Trophoblast cell (in vitro differentiated cells and primary cell): Measurements from ENCODE around the gene NBPF11.

Experiments used
- DNase-seq, 2 donors: peaks; one replicate each; pipeline ENCODE4 v3.0.0-alpha.2; 2016
- H2AFZ ChIP-seq: 2 replicates; pipeline ENCODE4 v1.6.1; 2013; ENCODE audit warnings: low read length, moderate library complexity, mild to moderate bottlenecking; ENCODE audit not compliant: insufficient read depth, poor library complexity
- H2AK5ac ChIP-seq: 2 replicates; pipeline ENCODE4 v1.6.1; 2013; ENCODE audit warnings: mild to moderate bottlenecking, low read length
- H2BK120ac ChIP-seq: 2 replicates; pipeline ENCODE4 v1.6.1; 2013; ENCODE audit warnings: low read length, mild to moderate bottlenecking, moderate library complexity; ENCODE audit not compliant: insufficient read depth, poor library complexity
- H2BK12ac ChIP-seq: 2 replicates; pipeline ENCODE4 v1.6.1; 2013; ENCODE audit warnings: mild to moderate bottlenecking, low read length, moderate library complexity
- H2BK5ac ChIP-seq: 2 replicates; pipeline ENCODE4 v1.6.1; 2013; ENCODE audit warnings: low read length, low read depth, moderate library complexity, mild to moderate bottlenecking; ENCODE audit not compliant: poor library complexity
- H3K14ac ChIP-seq: 2 replicates; pipeline ENCODE4 v1.6.1; 2013; ENCODE audit warnings: mild to moderate bottlenecking, low read length
- H3K18ac ChIP-seq: 2 replicates; pipeline ENCODE4 v1.6.1; 2013; ENCODE audit warnings: mild to moderate bottlenecking, low read length
- H3K23ac ChIP-seq: 2 replicates; pipeline ENCODE4 v1.6.1; 2013; ENCODE audit warnings: low read length
- H3K27ac ChIP-seq: 2 replicates; pipeline ENCODE4 v1.5.1; 2013; ENCODE audit warnings: low read depth, mild to moderate bottlenecking, inconsistent platforms, low read length, moderate library complexity
- H3K27me3 ChIP-seq: 2 replicates; pipeline ENCODE4 v1.6.1; 2013; ENCODE audit warnings: inconsistent platforms, mild to moderate bottlenecking, low read length, moderate library complexity; ENCODE audit not compliant: insufficient read depth
- H3K36me3 ChIP-seq, 2 experiments: 1 replicate in 1 of 2; 2 replicates in 1 of 2; pipeline ENCODE4 v1.6.1; 2013; ENCODE audit warnings: low read length in 2 of 2, mild to moderate bottlenecking in 2 of 2, moderate library complexity in 1 of 2; ENCODE audit not compliant: insufficient read depth in 2 of 2, control insufficient read depth in 1 of 2
- H3K4ac ChIP-seq: 2 replicates; pipeline ENCODE4 v1.6.1; 2013; ENCODE audit warnings: low read depth, mild to moderate bottlenecking, low read length, moderate library complexity
- H3K4me1 ChIP-seq, 2 experiments: 1 replicate in 1 of 2; 2 replicates in 1 of 2; pipeline ENCODE4 v1.6.1; 2013; ENCODE audit warnings: low read length in 2 of 2, mild to moderate bottlenecking in 2 of 2, moderate library complexity in 1 of 2; ENCODE audit not compliant: insufficient read depth in 2 of 2, control insufficient read depth in 1 of 2
- H3K4me2 ChIP-seq: 2 replicates; pipeline ENCODE4 v1.6.1; 2013; ENCODE audit warnings: inconsistent platforms, mild to moderate bottlenecking, low read length, moderate library complexity
- H3K4me3 ChIP-seq: 2 replicates; pipeline ENCODE4 v1.5.1; 2013; ENCODE audit warnings: mild to moderate bottlenecking, low read depth, low read length, inconsistent platforms
- H3K79me1 ChIP-seq: one replicate; pipeline ENCODE4 v1.6.1; 2013; ENCODE audit warnings: low read length
- H3K79me2 ChIP-seq: 2 replicates; pipeline ENCODE4 v1.6.1; 2013; ENCODE audit warnings: low read length, mild to moderate bottlenecking; ENCODE audit not compliant: control insufficient read depth, insufficient read depth, poor library complexity
- H3K9ac ChIP-seq: 2 replicates; pipeline ENCODE4 v1.6.1; 2013; ENCODE audit warnings: mild to moderate bottlenecking, low read length
- H3K9me3 ChIP-seq: 2 replicates; pipeline ENCODE4 v1.6.1; 2013; ENCODE audit warnings: low read depth, mild to moderate bottlenecking, control low read depth, inconsistent platforms, low read length; ENCODE audit not compliant: insufficient read depth
- H4K12ac ChIP-seq: 2 replicates; pipeline ENCODE4 v1.6.1; 2013; ENCODE audit warnings: low read depth, mild to moderate bottlenecking, low read length, moderate library complexity
- H4K8ac ChIP-seq: 2 replicates; pipeline ENCODE4 v1.6.1; 2013; ENCODE audit warnings: low read depth, mild to moderate bottlenecking, low read length, moderate library complexity
- H4K91ac ChIP-seq: one replicate; pipeline ENCODE4 v1.6.1; 2013; ENCODE audit warnings: low read depth, mild to moderate bottlenecking, low read length, moderate library complexity
- WGBS: extraction: QIAGEN DNeasy Blood & Tissue Kit; methylation state at CpG from one replicate; pipeline ENCODE4 v1.1.7; 2013; ENCODE audit warnings: missing lambda C conversion rate; ENCODE audit not compliant: insufficient read length, insufficient coverage; ENCODE audit errors: extremely low coverage; 5-methylcytosine and 5-hydroxymethylcytosine counted together

Gene NBPF11

DNA sequence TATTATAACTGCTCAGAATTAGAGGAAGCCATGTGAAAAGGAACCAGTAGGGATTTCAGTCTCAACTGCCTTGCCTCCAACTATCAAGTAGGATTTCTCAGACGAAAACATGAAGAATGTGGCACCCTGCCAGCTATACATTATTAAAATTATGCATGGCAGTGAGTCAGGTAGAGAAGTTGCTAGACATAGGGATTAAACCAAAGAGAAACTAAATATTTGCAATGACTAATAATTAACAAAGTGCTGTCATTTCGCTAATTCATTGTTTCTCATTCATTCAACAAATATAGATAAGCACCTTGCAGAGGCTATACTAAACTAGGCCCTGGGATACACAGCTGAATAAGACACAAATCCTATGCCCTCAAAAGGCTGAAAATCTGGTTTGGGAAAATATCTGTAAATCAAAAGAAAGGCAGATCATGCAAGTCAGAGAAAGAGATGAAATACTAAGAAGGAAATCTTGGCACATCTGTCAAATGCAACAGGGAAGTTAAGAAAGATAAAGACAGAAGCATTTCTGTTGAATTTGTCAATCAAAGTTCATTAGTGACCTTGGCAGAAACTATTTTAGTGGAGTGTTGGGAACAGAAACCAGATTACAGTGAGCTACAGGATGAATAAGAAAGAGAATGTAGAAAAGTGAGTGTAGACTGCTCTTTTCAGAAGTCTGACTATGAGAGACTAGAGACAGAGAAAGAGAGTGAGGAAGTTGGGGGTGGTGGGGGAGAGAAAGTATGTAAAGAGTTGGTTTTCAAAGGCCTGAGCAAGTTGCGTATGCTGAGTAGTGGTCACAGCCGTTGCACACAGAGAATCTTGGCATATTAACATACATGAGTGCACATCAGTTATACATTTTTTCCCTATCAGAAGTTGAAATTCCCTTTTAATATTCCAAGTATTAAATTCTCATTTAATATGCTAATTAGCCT lies 14.7 kb upstream of the NBPF11 start:
- no peaks in the 10 kb centered on the region for H3K4me1 ChIP-seq
- no peak overlapping the region for H3K27ac ChIP-seq
- no peak overlapping the region for H3K14ac ChIP-seq
- no peak overlapping the region for H4K8ac ChIP-seq
- no peak overlapping the region for H2BK12ac ChIP-seq
- H2BK120ac ChIP-seq = no peak overlapping the region
- H4K91ac ChIP-seq = no peak overlapping the region
- no peak overlapping the region for H2BK5ac ChIP-seq
- WGBS = no CpG with 5 or more reads among the region's 4 CpGs
- H3K36me3 ChIP-seq = no peaks in the 10 kb centered on the region
- no peaks in the 10 kb centered on the region for H3K79me1 ChIP-seq
- no peak overlapping the region for H3K9ac ChIP-seq
- H3K23ac ChIP-seq = no peak overlapping the region
- no peak for DNase-seq
- no peak overlapping the region for H2AK5ac ChIP-seq
- H4K12ac ChIP-seq = no peak overlapping the region
- H3K4me3 ChIP-seq = no peak overlapping the region
- H3K18ac ChIP-seq = no peak overlapping the region
- no peaks in the 10 kb centered on the region for H3K79me2 ChIP-seq
- H2AFZ ChIP-seq = no peak overlapping the region
- H3K4ac ChIP-seq = no peak overlapping the region
- no peak overlapping the region for H3K4me2 ChIP-seq
- no peaks in the 10 kb centered on the region for H3K27me3 ChIP-seq
- H3K9me3 ChIP-seq = no peaks in the 10 kb centered on the region

DNA sequence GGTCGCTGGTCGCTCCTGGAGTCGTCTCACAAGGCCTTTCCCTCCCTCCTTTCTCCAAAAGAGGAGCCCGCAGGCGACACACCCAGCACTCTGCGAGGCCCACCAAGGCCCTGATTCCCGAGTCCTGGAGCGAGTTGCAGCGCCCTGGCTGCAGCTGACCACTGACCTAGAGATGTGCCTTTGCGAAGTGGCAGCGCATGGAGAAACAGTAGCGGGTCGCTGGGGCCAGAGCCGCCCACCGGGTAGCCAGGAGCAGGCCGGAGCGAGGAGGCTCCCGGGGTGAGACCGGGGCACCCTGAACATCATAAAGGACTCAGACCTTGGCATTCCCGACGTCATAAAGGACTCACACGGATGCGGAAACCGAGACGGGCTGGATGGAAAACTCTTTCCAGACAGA lies 10.3 kb upstream of the NBPF11 start:
- H4K91ac ChIP-seq = no peak overlapping the region

DNA sequence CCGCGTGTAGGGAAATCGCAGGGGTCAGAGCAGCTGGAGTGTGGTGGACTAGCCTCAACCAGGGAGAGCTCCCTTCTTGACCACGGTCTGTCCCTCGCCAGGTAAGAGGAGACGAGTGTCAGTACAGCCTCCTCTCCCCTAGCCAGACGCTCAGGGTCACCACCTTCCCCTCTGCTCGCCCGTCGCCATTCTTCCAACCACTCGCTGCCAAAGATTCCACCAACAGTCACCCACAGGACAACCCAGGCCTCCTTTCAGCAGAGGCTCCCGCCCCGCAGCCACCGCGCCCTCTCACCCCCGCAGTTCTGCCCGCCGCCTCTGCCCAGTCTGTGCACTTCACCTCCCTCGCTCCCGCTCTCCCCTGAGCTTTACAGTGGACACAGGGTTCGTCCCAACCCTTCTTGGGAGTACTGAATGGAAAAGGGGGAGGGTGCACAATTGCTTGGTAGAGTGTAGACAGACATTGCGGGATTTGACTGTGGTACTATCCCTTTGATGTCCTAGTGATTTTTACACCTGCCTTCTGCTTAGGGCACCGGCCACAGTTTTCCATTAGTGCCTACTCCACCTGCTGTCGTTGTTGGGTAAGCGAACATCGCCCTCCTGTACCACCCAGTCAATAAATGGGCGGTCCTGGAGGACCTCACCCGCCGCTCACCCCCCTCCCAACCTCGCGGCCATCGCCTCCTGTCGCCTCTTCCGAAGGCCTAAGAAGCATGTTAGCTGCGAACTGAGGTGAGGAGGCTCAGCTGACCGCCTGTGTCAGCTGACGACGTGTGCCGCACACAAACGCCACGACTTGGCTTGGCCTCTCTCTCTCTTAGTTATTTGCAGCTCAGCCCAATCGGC lies 9.2 kb upstream of the NBPF11 start:
- H3K27me3 ChIP-seq = no peaks in the 10 kb centered on the region
- no peaks in the 10 kb centered on the region for H3K4me1 ChIP-seq
- no peak overlapping the region for H4K91ac ChIP-seq
- no peaks in the 10 kb centered on the region for H3K79me1 ChIP-seq
- H2AFZ ChIP-seq = no peak overlapping the region
- H3K4ac ChIP-seq = no peak overlapping the region
- H3K4me3 ChIP-seq = no peak overlapping the region
- H3K14ac ChIP-seq = no peak overlapping the region
- DNase-seq = no peak
- H3K27ac ChIP-seq = no peak overlapping the region
- no peak overlapping the region for H2BK12ac ChIP-seq
- no peaks in the 10 kb centered on the region for H3K79me2 ChIP-seq
- H3K23ac ChIP-seq = no peak overlapping the region
- H2AK5ac ChIP-seq = no peak overlapping the region
- no peak overlapping the region for H3K9ac ChIP-seq
- no CpG with 5 or more reads among the region's 42 CpGs for WGBS
- H4K12ac ChIP-seq = no peak overlapping the region
- H4K8ac ChIP-seq = no peak overlapping the region
- H3K4me2 ChIP-seq = no peak overlapping the region
- no peak overlapping the region for H2BK5ac ChIP-seq
- no peak overlapping the region for H3K18ac ChIP-seq
- no peaks in the 10 kb centered on the region for H3K9me3 ChIP-seq
- H3K36me3 ChIP-seq = no peaks in the 10 kb centered on the region
- no peak overlapping the region for H2BK120ac ChIP-seq

More for the DNA sequence above, 10.3 kb upstream of the NBPF11 start:
- no peak for DNase-seq
- no CpG with 5 or more reads among the region's 25 CpGs for WGBS
- H2AFZ ChIP-seq = no peak overlapping the region
- no peak overlapping the region for H2AK5ac ChIP-seq
- H3K4me3 ChIP-seq = no peak overlapping the region
- H3K4ac ChIP-seq = no peak overlapping the region
- no peak overlapping the region for H4K8ac ChIP-seq
- no peaks in the 10 kb centered on the region for H3K36me3 ChIP-seq
- H2BK120ac ChIP-seq = no peak overlapping the region
- no peaks in the 10 kb centered on the region for H3K79me2 ChIP-seq
- H2BK12ac ChIP-seq = no peak overlapping the region
- H3K4me1 ChIP-seq = no peaks in the 10 kb centered on the region
- H3K18ac ChIP-seq = no peak overlapping the region
- no peaks in the 10 kb centered on the region for H3K79me1 ChIP-seq
- no peak overlapping the region for H3K14ac ChIP-seq
- no peak overlapping the region for H2BK5ac ChIP-seq
- no peak overlapping the region for H3K9ac ChIP-seq
- H3K27me3 ChIP-seq = no peaks in the 10 kb centered on the region
- H3K27ac ChIP-seq = no peak overlapping the region
- H3K23ac ChIP-seq = no peak overlapping the region
- no peak overlapping the region for H3K4me2 ChIP-seq
- H4K12ac ChIP-seq = no peak overlapping the region
- H3K9me3 ChIP-seq = no peaks in the 10 kb centered on the region

DNA sequence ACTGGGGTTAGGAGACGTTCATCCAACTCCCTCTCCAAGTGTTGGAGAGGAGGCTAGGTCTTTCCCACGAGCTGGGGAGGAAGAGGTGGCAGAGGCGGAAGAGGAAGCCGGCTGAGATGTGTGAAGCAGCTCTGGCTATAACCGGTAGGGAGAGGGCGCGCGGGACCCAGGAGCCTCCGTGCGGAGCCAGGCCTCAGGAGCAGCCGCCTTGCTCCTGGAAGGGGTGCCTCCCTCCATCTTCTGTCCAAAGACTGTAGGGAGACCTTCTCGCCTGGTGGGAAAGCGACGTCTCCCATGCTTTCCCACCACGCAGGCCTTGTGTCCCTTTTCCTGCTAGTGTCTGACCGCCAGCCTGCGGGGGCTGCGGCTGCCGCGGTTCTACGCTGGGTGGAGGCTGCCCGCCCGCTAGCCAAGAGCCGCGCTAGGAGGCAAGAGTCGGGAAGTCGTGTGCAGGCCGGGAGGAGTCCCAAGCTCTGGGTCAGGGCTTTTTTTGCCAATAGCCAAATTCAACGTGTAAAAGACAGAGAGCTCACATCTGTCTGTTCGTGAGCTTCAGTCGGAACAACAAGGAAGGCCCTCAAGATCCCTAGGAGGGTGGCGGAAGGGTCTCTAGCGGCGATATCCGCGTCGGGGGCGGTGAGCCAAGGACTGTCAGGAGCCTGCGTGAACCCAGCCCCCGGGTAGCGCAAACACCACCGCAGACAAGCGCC lies 8.4 kb upstream of the NBPF11 start:
- no peak overlapping the region for H3K23ac ChIP-seq

More for the DNA sequence above, 8.4 kb upstream of the NBPF11 start:
- no peak overlapping the region for H4K12ac ChIP-seq
- no peak overlapping the region for H2BK120ac ChIP-seq
- H3K27ac ChIP-seq = no peak overlapping the region
- H3K9ac ChIP-seq = no peak overlapping the region
- H2BK5ac ChIP-seq = no peak overlapping the region
- H4K91ac ChIP-seq = no peak overlapping the region
- DNase-seq = no peak
- no peak overlapping the region for H2AK5ac ChIP-seq
- no peaks in the 10 kb centered on the region for H3K9me3 ChIP-seq
- H3K4me1 ChIP-seq = no peaks in the 10 kb centered on the region
- H3K4ac ChIP-seq = no peak overlapping the region
- no peaks in the 10 kb centered on the region for H3K27me3 ChIP-seq
- H3K4me2 ChIP-seq = no peak overlapping the region
- H3K36me3 ChIP-seq = no peaks in the 10 kb centered on the region
- no peak overlapping the region for H3K4me3 ChIP-seq
- H3K14ac ChIP-seq = no peak overlapping the region
- H4K8ac ChIP-seq = no peak overlapping the region
- H2AFZ ChIP-seq = no peak overlapping the region
- H3K79me1 ChIP-seq = no peaks in the 10 kb centered on the region
- WGBS = no CpG with 5 or more reads among the region's 43 CpGs
- no peaks in the 10 kb centered on the region for H3K79me2 ChIP-seq
- no peak overlapping the region for H3K18ac ChIP-seq
- no peak overlapping the region for H2BK12ac ChIP-seq
